GM19372 (cell line): Measurements from ENCODE around the gene SLC35D2.
"Not testable (repeated sequence)": the region's sequence is repeated elsewhere in the genome, so short reads cannot be mapped to it uniquely, and the experiment has no call there.

ENCODE experiments used
- ATAC-seq: cut with Tn5 transposase; IDR thresholded peaks from one replicate; pipeline ENCODE4 v1.9.1; 2021; ENCODE audit warnings: mild to moderate bottlenecking, low read depth, moderate library complexity; ENCODE audit not compliant: unreplicated experiment

The SLC35D2 gene

DNA sequence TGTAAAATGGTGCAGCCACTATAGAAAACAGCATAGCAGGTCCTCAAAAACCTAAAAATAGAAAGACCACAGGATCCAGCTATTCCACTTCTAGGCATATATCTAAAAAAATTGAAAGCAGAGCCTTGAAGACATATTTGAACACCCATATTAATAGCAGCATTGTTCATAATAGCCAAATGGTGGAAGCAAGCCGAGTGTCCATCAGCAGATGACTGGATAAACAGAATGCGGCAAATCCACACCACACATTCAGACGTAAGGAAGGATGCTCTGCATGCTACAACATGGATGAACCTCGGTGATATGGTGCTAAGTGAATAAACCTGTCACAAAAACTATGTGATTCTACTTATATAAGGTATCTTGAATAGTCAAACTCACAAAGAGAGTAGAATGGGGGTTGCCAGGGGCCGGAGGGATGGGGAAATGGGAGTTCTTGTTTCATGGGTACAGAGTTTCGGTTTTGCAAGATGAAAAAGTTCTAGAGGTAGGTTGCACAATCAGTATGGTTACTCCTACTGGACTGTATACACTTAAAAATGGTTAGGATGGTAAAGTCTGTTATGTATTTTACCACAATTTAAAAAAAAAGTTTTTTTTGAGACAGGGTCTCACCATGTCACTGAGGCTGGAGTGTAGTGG is 64.5 kb downstream of the SLC35D2 start:
- no peak for ATAC-seq

DNA sequence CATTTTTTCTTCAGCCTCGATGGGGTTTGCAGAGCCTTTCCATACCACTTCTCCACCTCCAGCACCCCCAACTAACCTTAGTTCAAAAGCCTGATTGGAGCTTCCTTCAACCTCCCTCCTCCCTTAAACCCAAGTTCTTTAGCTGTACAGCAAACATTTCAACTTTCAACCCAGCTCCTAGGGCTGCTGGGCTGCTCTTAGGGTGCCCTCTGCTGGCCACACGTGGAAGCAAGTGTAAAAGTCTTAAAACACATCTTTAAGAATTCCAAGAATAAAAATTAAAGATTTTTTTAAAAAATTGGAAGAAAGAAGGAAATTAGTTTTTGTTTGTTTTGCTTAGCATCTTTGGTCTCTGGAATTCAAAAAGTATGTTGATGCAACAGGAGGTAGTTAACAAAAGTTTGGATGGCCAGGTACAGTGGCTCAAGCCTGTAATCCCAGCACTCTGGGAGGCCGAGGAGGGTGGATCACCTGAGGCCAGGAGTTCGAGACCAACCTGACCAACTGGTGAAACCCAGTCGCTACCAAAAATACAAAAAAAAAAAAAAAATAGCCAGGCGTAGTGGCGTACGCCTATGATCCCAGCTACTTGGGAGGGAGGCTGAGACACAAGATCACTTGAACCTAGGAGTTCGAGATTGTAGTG is 66.1 kb downstream of the SLC35D2 start:
- ATAC-seq, result no peak

DNA sequence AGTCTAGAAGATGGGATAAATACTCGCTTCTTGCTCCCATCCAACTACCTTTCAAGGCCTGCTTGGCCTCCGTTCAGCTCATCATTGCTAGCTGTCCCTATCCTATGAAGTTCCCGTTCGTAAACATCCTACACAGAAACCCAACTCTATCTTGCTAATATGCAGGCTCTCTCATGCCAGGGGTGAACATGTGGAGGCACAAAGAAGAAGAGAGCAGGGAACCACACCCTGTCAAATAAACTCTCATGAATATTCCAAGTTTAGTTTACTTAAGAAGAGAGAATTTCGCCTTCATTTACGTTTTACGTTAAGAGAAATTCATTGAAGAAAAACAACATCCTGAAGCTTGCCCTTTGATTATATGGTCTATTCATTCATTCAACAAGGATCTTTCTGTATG is 73.7 kb downstream of the SLC35D2 start:
- ATAC-seq, result no peak

DNA sequence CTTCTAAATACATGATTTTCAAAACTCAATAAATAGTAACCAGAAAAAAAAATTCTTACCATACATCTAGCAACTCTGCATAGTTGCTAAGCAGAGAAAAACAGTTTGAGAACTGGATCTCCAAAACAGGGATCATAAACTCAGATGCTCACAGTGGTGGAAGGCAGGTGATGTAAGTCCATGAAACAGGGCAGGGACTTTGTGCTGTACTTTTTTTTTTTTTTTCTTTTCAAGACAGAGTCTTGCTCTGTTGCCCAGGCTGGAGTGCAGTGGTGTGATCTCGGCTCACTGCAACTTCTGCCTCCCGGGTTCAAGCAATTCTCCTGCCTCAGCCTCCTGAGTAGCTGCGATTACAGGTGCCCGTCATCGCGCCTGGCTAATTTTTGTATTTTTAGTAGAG is 76.6 kb downstream of the SLC35D2 start:
- ATAC-seq, result not testable (repeated sequence)

DNA sequence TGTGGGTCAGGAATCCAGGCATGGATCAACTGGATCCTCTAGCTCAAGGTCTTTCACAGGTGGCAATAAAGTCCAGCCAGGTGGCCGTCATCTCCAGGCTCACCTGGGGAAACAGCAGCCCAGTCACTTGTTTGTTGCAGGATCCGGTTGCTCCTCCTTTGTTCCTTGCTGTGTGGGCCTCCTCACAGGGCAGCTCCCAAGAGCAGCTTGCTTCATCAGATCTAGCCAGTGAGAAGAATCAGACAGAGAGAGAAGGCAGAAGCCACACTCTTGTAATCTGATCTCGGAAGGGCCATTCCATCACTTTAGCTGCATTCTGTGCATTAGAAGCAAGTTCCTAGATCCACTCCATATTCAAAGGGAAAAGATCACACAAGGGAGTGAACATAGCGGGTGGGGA is 78.3 kb downstream of the SLC35D2 start:
- ATAC-seq, result no peak

DNA sequence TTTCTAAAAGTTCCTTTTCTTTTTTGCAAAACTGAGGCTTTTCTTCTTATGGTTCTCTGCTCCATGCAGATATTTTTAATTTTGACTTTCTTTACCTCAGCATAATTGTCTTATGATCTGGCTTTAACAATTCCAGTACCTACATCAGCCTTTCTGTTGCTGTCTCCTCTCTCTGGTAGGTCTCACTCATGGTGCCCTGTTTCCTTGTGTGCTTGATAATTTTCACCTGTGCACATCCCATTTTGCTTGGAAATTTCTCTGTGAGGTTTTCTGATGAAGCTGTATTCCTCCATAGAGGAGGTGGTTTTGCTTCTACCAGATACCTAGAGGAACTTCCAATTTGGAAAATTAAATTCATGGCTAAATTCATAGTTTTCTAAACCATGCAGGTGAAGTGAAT is 79.3 kb downstream of the SLC35D2 start:
- ATAC-seq, result no peak

DNA sequence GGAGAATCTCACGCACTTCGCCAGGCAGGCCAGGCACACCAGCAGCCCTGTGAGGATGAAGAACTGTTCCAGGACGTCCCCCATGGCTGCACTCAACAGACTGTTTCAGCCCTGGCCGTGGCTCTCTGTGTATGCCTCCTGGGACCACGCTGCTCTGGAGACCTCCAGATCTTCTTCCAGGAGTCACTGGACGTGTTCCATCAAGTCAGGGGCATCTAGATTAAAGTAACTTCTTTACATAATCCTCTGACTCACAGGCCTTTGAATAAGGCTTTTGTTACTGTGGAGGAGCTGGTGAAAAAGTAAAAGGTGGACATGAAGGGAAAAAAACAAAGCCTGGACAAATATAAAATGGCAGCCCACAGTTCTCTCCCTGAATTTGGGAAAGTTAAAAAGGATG is 81.5 kb downstream of the SLC35D2 start, which contains the start of gene HSD17B3:
Gene HSD17B3, minus strand, starts transcription at position 156 of the 400 bp plus-strand sequence. Its CDS starts 72 bp downstream, at position 84.
- ATAC-seq, result no peak

DNA sequence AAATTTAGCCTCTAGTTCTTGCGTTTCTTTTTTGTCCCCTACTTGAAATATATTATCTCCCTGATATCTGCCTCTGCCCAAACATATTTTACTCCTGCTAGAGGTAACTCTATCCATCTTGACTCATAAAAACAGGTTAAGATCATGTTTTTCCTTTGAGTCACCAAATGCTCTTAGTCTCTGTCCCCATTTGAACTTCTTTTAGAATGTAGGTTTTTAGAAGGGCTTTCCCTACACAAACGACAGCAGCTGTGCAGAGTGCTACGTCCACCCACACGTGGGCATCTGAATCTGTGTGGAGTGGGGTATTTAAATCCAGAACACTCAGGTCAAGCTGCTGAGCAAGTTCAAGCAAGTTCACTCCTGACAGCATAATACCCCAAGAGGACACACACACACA is 83.7 kb downstream of the SLC35D2 start:
- ATAC-seq, result no peak

DNA sequence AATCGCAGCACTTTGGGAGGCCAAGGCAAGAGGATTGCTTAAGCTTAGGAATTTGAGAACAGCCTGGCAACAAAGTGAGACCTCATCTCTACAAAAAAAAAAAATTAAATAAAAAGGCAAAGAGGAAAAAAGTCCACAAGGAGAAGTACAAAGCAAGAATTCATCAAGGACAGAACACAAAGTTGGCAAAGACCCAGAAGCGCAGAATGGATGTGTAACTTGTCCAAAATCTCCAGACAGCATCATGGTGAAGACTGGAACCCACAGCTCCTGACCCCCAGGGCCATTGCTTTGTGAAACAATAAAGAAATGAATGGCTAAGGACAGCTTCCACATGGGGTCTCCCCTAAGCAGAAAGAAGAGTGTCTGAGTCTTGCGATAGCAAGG is 89.4 kb downstream of the SLC35D2 start:
- ATAC-seq, result no peak

DNA sequence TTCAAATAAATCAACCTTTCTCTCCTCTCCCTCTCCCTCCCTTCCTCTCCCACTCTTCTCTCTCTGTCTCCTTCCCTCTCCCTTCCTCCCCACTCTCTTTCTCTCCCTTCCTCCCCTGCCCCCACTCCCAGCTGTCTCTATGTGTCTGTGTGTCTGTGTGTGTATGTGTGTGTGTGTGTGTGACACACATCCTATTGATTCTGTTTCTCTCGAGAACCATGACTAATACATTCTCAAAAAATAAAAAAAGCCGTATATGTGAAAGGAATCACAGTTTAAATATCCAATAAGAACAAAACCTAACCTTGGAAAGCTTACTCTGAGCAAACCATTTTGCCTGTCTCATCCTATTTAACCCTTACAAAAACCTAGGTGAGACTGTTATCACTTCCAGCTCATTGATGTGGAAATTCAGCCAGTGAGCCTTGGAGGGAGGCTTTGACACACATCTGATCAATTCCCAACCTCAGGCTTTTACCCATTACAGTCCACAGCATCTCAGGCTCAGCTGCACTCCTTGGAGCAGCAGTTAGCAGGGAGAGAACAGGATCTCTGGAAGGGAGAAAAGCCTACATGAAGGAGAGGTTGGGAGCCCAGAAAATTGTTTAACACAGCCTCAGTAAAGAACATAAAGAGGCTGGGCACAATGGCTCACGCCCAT is 89.9 kb downstream of the SLC35D2 start:
- ATAC-seq, result no peak

DNA sequence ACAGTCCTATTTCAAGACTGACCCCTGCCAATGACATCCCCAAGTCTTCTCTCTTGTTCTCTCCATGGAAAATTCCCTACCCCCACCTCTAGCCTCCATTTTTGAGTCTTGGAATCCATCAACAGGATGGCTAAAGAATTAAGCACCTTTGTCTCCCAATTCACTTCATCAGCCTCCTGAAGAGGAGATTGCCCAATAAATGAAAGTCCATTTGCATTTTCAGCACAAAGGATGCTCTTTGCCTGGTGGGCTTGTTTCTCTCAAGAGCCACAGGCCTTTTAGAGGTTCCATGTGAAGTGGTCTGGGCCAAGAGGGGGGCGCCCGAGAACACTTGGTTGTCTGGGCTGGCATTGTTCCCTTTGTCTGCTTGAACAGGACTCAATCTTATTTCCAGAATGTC is 94.1 kb downstream of the SLC35D2 start:
- no peak for ATAC-seq

DNA sequence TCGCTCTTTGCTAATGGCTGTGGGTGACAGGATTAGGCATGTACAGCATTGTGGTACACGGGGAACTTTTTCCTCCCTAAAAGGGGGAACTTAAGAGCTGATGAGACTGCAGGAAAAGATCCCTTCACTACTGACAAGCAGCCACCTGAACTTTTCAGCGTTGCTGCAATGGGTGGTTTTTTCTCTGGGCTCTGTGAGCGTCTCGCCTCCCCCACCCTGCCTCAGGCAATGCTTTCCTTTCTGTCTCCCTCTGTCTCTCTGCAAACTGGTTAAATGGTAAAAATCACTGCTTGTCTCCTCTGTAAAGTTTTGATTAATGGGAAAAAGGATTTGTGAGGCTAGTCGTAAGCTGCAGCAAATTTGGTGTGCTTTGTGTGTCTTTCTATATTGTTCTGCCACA is 101.9 kb downstream of the SLC35D2 start:
- ATAC-seq, result no peak

DNA sequence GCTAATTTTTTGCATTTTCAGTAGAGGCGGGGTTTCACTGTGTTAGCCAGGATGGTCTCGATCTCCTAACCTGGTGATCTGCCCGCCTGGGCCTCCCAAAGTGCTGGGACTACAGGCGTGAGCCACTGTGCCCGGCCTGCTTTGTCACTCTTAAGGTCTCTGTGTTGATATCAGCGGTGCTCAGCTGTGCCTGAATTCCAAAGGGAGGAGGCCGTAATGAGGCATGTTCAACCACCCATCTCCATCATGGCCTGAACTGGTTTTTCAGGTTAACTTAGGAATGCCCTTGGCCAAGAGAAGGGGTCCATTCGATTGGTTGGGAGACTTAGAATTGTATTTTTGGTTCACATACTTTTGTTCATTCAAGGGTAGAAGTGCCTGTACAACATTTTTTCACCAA is 103.6 kb downstream of the SLC35D2 start:
- no peak for ATAC-seq

DNA sequence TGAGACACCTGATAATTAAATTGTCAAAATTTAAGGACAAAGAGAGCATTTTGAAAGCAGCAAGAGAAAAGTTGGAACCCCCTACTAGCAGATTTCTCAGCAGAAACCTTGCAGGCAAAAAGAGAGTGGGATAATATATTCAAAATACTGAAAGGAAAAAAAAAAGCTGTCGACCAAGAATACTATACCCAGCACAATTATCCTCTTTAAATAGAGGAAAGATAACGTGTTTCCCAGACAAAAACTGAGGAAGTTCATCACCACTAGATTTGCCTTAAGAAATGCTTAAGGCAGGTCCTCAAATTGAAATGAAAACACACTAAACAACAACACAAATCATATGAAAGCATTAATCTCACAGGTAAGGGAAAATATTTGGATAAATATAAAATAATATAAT is 108.6 kb downstream of the SLC35D2 start:
- ATAC-seq, result no peak
